Measurements from ENCODE around the gene SFRP4.

Gene SFRP4

GRCh38 chr7:37944737-37945054, 28.1 kb upstream of the SFRP4 start:
- Histone ChIP-seq H3K4me3 (ENCODE audit: low read length) (no peak overlapping the region), H3K27ac (ENCODE audit: low read length) (no peak overlapping the region), H3K27me3 (ENCODE audit: control insufficient read depth, insufficient read depth, low read length) (no peaks in the 10 kb centered on the region), H3K4me1 (ENCODE audit: control insufficient read depth, low read depth, low read length) (peaks cover 8% of the 10 kb centered on the region), H3K9me3 (ENCODE audit: control insufficient read depth, low read depth, low read length) (no peaks in the 10 kb centered on the region), H3K36me3 (ENCODE audit: control insufficient read depth, low read depth, low read length) (no peaks in the 10 kb centered on the region), H3K9ac (ENCODE audit: low read length) (no peak overlapping the region)

DNA sequence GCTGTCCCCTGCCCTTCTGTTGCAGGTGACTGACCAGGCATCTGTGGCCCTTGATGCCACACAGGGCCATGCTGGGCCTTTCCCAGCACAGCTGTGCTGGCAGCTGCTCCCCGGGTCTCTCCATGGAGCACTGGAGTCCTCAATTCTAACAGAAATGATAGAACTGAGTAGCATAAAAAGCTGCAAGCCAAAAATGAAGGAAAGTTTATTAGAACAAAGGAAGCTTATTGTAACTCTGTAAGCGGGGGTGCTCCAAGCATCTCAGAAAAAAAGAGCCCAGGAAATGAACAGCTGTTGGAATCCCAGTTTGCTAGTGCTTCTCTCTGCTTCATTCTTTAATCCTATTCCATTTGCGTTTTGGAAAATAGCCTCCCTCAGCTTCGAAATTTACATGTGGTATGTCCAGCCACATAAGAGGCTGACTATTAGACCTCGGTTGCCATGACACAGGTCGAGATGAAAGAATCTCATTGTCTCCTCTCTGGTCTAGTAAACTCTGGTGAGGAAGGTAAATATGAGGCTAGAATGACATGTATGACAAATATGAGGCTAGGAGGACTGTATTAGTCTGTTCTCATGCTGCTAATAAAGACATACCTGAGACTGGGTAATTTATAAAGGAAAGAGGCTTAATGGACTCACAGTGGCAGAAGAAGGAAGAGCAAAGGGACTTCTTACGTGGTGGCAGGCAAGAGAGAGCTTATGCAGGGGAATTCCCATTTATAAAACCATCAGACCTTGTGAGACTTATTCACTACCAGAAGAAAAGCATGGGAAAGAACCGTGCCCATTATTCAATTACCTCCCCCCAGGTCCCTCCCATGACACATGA, 27.5 kb upstream of the SFRP4 start:
- no peak overlapping the region for H3K4me3 ChIP-seq (ENCODE audit: low read length)
- H3K9ac ChIP-seq (ENCODE audit: low read length): no peak overlapping the region
- H3K27ac ChIP-seq (ENCODE audit: low read length): no peak overlapping the region
- H3K27me3 ChIP-seq (ENCODE audit: control insufficient read depth, insufficient read depth, low read length): no peaks in the 10 kb centered on the region
- H3K4me1 ChIP-seq (ENCODE audit: control insufficient read depth, low read depth, low read length): peaks cover 8% of the 10 kb centered on the region
- H3K9me3 ChIP-seq (ENCODE audit: control insufficient read depth, low read depth, low read length): no peaks in the 10 kb centered on the region
- H3K36me3 ChIP-seq (ENCODE audit: control insufficient read depth, low read depth, low read length): no peaks in the 10 kb centered on the region

DNA sequence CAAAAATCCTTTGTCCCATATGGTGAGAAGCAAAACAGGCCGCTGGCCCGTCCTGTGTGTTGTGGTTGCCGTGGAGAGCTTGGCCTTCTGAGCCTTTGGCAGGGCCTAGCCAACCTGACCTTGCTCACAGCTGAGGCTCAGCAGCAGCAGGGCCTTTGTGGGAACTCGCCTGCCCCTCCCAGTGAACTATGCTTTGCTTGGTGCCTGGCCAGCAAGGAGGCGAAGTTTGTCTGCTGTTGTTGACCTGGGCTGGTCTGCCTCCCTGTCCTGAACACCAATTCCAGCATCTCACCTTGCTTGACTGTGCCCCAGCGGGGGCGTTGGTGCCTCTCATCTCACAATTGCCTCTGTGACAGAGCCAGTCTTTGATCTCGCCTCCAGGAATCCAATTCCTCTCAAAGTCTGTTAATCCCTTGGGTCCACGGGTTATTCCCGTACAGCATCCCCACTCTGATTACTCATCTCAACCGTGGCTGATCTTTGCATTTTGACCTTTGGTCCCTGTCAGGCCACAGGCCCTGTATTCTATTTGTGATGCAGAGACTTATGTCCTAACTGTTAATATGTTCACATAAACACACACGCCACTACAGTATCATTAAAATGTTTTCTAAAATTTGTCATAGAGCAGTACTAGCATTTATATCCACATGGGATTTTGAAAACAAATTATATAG, 26.5 kb upstream of the SFRP4 start:
- Histone ChIP-seq H3K27ac (ENCODE audit: low read length) (peak overlapping the region; percentile 68), H3K4me3 (ENCODE audit: low read length) (no peak overlapping the region), H3K9ac (ENCODE audit: low read length) (no peak overlapping the region), H3K4me1 (ENCODE audit: control insufficient read depth, low read depth, low read length) (peaks cover 8% of the 10 kb centered on the region), H3K36me3 (ENCODE audit: control insufficient read depth, low read depth, low read length) (no peaks in the 10 kb centered on the region), H3K9me3 (ENCODE audit: control insufficient read depth, low read depth, low read length) (no peaks in the 10 kb centered on the region), H3K27me3 (ENCODE audit: control insufficient read depth, insufficient read depth, low read length) (no peaks in the 10 kb centered on the region)

- Histone ChIP-seq H3K27me3 (ENCODE audit: control insufficient read depth, insufficient read depth, low read length) (no peaks in the 10 kb centered on the region), H3K9me3 (ENCODE audit: control insufficient read depth, low read depth, low read length) (no peaks in the 10 kb centered on the region), H3K4me3 (ENCODE audit: low read length) (no peak overlapping the region), H3K4me1 (ENCODE audit: control insufficient read depth, low read depth, low read length) (no peaks in the 10 kb centered on the region), H3K27ac (ENCODE audit: low read length) (no peak overlapping the region), H3K36me3 (ENCODE audit: control insufficient read depth, low read depth, low read length) (no peaks in the 10 kb centered on the region), H3K9ac (ENCODE audit: low read length) (no peak overlapping the region)
Measured at GRCh38 chr7:37933018-37933566, 16.5 kb upstream of the SFRP4 start.

DNA sequence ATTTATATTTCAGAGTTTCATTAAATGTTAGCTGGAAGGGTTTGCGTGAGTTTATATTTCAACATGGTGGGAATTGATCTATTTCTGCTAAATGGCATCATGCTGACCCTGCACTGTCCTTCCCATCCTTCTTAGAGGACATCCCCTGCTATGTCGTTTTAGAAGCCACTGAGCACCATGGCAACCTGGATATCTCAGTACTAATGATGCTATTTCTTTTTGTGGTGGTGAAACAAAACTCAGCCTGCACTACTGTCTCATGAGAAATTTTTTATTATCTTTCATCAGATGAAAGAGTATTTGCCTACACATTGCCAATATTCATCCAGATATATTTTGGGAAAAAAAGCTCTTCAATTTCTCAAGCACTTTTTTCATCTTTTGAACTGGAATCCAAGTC, 15.9 kb upstream of the SFRP4 start:
- H3K9me3 ChIP-seq (ENCODE audit: control insufficient read depth, low read depth, low read length): no peaks in the 10 kb centered on the region
- no peak overlapping the region for H3K9ac ChIP-seq (ENCODE audit: low read length)
- H3K4me3 ChIP-seq (ENCODE audit: low read length): no peak overlapping the region
- H3K27me3 ChIP-seq (ENCODE audit: control insufficient read depth, insufficient read depth, low read length): no peaks in the 10 kb centered on the region
- H3K36me3 ChIP-seq (ENCODE audit: control insufficient read depth, low read depth, low read length): no peaks in the 10 kb centered on the region
- H3K27ac ChIP-seq (ENCODE audit: low read length): no peak overlapping the region
- no peaks in the 10 kb centered on the region for H3K4me1 ChIP-seq (ENCODE audit: control insufficient read depth, low read depth, low read length)

DNA sequence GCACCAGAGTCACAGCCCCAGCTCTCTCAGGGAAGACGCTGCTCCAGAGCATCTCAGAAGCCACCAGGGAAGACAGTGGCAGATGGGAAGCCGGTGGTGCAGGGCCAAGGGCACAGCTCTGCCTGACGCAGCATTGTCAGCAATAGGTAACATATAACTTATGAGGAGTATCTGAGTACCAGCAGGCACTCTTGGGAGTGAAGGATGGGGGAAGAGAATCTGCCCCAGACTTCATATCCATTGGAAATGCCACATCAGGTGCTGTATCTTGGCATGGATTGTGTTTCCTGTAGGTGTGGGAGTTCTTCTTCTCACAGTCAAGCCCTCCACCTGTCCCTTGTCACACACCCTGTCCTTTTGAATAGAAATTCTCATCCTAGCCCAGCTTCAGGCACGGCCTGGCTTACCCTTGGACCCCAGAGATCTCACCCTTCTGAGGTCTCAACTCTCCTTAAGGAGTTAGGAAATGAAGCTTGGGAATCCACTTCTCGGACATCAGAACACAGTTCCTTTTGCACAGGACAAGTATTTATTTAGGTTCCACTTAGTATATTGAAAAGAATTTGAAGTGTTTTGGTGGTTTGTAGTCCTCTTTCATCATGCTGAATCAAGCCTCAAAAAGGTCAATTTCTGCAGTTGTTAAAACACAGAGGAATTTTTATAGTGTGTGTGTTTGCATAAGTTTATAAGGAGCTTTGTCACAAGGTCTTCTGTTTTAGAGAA, 13.8 kb upstream of the SFRP4 start:
- H3K27ac ChIP-seq (ENCODE audit: low read length): no peak overlapping the region
- no peaks in the 10 kb centered on the region for H3K36me3 ChIP-seq (ENCODE audit: control insufficient read depth, low read depth, low read length)
- no peaks in the 10 kb centered on the region for H3K27me3 ChIP-seq (ENCODE audit: control insufficient read depth, insufficient read depth, low read length)
- no peak overlapping the region for H3K4me3 ChIP-seq (ENCODE audit: low read length)
- H3K9ac ChIP-seq (ENCODE audit: low read length): no peak overlapping the region
- no peaks in the 10 kb centered on the region for H3K4me1 ChIP-seq (ENCODE audit: control insufficient read depth, low read depth, low read length)
- H3K9me3 ChIP-seq (ENCODE audit: control insufficient read depth, low read depth, low read length): no peaks in the 10 kb centered on the region

GRCh38 chr7:37928878-37929277, 12.3 kb upstream of the SFRP4 start:
- no peaks in the 10 kb centered on the region for H3K4me1 ChIP-seq (ENCODE audit: control insufficient read depth, low read depth, low read length)
- H3K9ac ChIP-seq (ENCODE audit: low read length): no peak overlapping the region
- no peak overlapping the region for H3K4me3 ChIP-seq (ENCODE audit: low read length)
- no peaks in the 10 kb centered on the region for H3K27me3 ChIP-seq (ENCODE audit: control insufficient read depth, insufficient read depth, low read length)
- no peaks in the 10 kb centered on the region for H3K9me3 ChIP-seq (ENCODE audit: control insufficient read depth, low read depth, low read length)
- H3K36me3 ChIP-seq (ENCODE audit: control insufficient read depth, low read depth, low read length): no peaks in the 10 kb centered on the region
- H3K27ac ChIP-seq (ENCODE audit: low read length): no peak overlapping the region

DNA sequence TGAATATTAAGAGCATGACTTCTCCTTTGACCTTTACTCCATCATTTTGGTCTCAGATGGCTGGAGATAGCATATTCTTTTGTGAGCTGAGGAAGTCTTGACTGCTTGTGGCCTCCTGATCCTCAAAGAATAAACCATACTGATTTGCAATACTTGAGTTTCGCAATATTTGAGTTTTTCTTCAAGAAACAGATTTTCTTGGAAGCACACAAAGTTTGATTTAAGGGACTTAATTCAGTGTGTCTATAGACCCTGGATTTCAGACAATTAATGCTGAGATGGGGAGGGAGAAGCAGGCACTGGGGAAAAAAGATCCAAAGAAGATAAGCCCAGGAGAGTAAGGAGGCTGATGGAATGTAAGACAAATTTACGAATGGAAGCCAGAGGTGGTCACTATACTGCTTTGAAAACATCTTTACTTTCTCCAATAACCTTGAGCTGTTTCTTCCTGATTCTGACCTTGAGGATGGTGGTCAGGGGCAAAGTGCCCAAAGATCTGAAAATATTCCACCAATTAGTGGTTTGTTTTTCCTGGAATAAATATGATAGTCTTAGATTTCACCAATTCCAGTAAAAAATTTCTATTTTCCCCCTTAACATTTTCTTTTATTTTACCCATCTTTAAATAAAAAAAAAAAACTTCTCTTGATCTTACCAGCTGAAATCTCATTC, 11.3 kb upstream of the SFRP4 start:
- Histone ChIP-seq H3K27ac (ENCODE audit: low read length) (no peak overlapping the region), H3K4me1 (ENCODE audit: control insufficient read depth, low read depth, low read length) (no peaks in the 10 kb centered on the region), H3K9ac (ENCODE audit: low read length) (no peak overlapping the region), H3K36me3 (ENCODE audit: control insufficient read depth, low read depth, low read length) (no peaks in the 10 kb centered on the region), H3K27me3 (ENCODE audit: control insufficient read depth, insufficient read depth, low read length) (no peaks in the 10 kb centered on the region), H3K9me3 (ENCODE audit: control insufficient read depth, low read depth, low read length) (no peaks in the 10 kb centered on the region), H3K4me3 (ENCODE audit: low read length) (no peak overlapping the region)

DNA sequence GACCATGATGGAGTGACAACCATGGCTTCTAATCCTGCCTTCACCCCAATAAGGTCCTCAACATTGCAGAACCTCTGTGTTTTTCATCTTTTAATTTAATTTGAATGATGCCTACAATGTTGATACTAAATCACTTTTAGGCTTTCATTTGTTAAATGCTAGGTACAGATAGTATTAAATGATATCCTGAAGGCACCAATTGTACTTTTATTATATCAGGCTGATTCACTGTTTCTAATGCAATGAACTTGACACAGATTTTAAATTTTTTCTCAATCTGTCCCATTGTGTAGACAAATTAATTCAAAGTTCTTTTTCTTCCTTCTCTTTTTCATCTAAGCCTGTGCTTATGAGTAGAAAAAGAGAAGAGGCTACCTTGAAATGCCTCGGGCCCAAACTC, 9.0 kb upstream of the SFRP4 start:
- Histone ChIP-seq H3K9me3 (ENCODE audit: control insufficient read depth, low read depth, low read length) (no peaks in the 10 kb centered on the region), H3K9ac (ENCODE audit: low read length) (no peak overlapping the region), H3K4me3 (ENCODE audit: low read length) (no peak overlapping the region), H3K27me3 (ENCODE audit: control insufficient read depth, insufficient read depth, low read length) (no peaks in the 10 kb centered on the region), H3K27ac (ENCODE audit: low read length) (no peak overlapping the region), H3K4me1 (ENCODE audit: control insufficient read depth, low read depth, low read length) (no peaks in the 10 kb centered on the region), H3K36me3 (ENCODE audit: control insufficient read depth, low read depth, low read length) (no peaks in the 10 kb centered on the region)

DNA sequence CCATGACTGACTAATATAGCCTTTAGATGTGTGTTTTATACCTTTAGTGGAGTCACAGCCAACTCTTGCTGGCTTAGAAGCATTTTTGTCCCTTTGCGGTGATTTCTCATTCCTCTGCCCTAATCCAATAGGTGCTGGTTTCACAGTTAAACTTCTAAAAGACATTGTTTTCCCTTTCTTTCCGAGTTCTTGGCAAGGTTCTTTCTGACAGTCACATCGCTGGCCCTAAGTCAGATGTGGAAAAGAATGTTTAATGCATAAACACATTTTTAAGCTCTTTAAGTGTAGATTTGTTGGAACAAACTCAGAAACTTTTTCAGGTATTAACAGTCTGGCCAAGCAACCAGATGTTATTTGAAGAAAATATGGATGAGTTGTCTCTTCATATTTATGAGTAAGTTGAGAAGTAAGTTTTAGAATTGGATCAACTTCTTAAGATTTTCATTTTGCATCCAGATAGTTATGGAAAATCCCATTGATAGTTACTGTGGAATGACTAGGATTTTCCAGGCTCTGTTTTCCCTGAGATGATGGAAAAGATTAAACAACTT, 7.9 kb upstream of the SFRP4 start:
- Histone ChIP-seq H3K27me3 (ENCODE audit: control insufficient read depth, insufficient read depth, low read length) (peaks cover 9% of the 10 kb centered on the region), H3K9me3 (ENCODE audit: control insufficient read depth, low read depth, low read length) (no peaks in the 10 kb centered on the region), H3K4me1 (ENCODE audit: control insufficient read depth, low read depth, low read length) (no peaks in the 10 kb centered on the region), H3K9ac (ENCODE audit: low read length) (no peak overlapping the region), H3K4me3 (ENCODE audit: low read length) (no peak overlapping the region), H3K36me3 (ENCODE audit: control insufficient read depth, low read depth, low read length) (no peaks in the 10 kb centered on the region), H3K27ac (ENCODE audit: low read length) (no peak overlapping the region)

DNA sequence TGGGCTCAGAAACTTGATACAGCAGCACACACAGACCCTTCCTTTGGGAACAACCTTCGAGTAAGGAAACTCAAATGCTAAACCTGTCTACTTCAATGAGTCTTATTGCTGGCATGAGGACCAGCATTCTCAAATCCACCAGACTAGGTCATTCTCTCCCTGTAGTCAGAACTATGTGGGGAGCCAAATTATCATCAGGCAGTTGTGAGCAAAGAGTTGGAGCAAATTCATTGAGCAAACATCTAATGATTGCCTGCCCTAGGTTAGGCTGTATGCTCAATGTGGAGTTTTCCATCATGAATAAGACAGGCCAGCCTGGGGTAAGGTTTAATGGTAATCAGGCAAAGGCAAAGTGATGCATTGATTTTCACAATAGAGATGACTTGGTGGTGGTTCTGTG, 7.4 kb upstream of the SFRP4 start:
- H3K27me3 ChIP-seq (ENCODE audit: control insufficient read depth, insufficient read depth, low read length): peaks cover 15% of the 10 kb centered on the region
- no peak overlapping the region for H3K9ac ChIP-seq (ENCODE audit: low read length)
- H3K27ac ChIP-seq (ENCODE audit: low read length): no peak overlapping the region
- H3K36me3 ChIP-seq (ENCODE audit: control insufficient read depth, low read depth, low read length): no peaks in the 10 kb centered on the region
- no peaks in the 10 kb centered on the region for H3K9me3 ChIP-seq (ENCODE audit: control insufficient read depth, low read depth, low read length)
- H3K4me1 ChIP-seq (ENCODE audit: control insufficient read depth, low read depth, low read length): no peaks in the 10 kb centered on the region
- no peak overlapping the region for H3K4me3 ChIP-seq (ENCODE audit: low read length)
